NCI-H128 (cell line): ENCODE measurements around the gene TMEM158.

ENCODE experiments used
- DNase-seq: peaks from one replicate; lab custom pipeline; 2025; ENCODE audit not compliant: unreplicated experiment; lab: John Stamatoyannopoulos, UW

TMEM158 gene

DNA sequence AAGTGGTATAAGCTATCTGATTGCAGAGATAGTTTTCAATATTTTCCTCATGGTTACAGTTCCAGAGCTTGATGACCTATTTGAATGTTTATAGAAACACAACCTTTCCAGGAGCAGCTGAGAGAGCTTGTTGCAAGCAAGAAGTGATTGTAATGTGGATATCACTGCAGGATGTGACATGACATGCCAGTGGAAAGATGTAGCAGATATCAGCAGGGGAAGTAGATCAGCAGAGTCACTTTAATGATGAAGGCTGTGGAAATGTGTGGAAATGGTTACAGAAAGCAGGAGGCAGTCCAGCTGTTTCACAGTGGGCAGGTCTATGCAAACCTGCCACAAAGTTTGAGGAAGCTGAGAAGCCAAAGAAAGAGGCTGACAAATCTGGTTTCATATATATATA lies 21.0 kb downstream of the TMEM158 start:
- DNase-seq: no peak

DNA sequence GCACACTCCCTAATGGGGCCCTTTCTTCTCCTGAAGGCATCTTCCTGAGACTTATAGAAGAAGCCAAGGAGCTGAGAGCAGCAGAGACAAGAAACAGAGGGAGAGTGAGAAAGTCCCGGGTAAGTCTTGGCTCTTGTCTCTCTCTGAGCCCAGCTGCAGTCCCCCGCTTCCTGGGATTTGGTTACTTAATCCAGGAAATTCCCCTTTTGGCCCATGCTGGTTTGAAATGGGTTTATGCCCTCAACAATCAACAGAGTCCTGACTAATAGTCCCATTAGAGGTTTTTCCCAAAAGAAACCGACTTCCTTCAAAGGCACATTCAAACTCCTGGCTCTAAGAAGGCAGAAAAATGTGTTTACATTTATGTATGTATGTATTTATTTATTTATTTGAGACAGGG lies 22.0 kb downstream of the TMEM158 start:
- DNase-seq: no peak

DNA sequence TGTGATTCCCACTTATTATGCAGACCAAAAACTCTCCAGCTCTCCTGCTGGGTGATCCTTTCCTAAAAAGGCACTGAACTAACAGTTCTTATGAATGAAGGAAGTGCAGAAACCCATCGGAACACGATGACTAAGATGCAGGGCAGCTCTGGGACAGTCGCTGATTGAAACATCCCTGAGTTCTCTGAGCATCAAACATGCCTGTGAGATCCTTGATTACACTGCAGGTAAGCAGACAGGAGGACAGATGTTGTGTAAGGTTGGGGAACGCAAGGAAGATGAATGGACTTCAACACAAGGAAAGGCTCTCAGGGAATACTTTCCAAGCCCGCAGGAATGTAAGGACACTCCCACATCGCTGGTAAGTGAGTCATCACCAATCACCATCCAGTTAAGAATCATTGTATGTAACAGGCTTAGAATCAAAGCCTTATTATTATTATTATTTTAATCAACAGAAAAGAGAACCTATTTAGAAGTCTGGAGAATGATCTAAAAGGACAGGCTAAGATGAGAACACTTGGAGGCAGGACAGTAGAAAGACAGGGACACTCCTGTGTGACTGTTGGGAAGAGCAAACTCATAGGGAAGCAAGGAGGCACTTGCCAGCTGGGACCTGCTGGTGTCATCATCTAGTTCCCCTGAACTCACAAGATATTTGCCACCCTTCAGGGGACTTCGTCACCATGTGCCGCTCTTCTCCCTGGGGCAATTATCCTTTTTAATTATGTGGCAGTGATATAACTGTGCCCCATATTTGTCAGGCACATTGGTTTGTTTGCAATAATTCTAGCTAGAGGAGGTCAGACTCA lies 26.0 kb downstream of the TMEM158 start:
- no peak for DNase-seq

DNA sequence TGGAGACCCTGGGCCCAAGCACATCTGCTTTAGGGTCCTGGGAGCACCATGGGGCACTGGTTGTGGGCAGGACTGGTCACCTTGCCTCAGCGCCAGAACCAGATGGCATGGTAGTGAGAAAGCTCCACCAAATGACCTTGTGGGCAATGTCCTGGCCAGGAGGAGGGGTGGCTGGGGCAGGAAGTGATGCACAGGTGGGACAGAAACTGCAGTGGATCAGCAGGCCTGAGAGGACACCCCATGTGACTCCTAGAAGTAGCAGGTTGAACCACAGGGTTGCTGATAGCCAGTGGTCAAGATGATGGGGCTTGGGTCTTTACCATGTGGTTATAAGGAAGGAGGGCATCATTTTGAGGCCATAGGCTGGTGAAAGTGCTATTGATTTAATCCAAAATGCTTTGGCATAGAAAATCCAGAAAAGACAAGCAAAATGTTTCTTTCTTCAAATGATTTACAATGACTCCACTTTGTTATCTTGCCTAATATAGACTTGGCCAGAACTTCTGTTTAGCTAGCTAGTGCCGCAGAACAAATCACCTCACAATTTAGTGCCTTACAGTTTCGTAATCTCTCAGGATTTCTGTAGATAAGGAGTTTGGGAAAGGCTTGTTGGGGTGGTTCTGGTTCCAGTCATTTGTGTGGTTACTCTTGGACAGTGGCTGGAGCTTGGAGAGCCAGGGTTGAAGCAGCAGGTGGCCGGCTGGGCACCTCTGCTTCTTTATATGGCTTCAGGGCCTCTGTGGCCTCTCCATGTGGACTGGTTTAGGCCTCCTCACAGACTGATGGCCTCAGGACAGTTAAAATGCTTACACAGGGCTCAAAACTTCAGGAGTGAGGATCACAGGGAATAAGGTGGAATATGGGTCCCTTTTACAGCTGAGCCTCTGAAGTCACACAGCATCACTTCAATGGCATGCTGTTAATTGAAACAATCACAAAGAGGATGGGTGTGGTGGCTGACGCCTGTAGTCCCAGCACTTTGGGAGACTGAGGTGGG lies 27.5 kb downstream of the TMEM158 start:
- DNase-seq: no peak

DNA sequence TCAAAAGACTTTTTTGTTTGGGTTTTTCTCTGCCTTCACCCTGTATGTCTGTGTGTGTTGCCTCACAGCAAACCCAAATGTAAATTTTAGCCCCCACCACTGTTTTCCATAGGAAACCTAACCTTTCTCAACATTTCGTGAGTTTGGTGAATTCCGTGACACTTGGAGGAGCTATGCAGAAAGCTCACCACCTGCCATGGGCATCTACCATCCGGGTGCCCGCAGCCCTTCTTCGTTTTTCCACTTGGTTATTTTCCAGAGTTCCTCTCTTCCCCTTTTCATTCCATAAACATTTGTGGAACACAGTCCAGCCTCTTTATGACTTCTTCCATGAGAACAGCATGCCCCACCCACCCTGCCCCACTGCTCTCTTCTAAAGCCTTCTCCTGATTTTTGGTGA lies 31.3 kb downstream of the TMEM158 start:
- no peak for DNase-seq

DNA sequence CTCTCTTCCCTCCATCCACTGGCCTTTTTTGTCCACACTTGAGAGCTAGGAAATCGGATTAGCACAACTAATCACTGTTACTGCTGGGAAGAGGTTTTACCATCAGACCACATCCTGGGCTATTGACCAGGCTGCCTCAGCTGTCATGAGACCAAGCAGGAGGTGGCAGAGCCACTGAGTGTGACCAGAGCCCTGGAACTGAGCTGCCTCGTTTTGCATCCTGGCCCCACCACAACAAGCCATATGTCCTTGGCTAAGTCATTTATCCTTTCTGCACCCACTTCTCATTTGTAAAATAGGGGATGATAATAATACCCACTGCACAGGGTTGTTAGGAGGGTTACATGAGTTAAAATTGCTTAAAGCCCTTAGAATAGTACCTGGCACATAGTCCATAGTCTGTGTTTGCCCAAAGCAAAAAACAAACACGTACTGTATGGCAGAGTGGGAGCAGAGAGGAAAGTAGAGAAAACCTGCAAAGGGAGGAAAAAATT lies 34.1 kb downstream of the TMEM158 start:
- DNase-seq: no peak

DNA sequence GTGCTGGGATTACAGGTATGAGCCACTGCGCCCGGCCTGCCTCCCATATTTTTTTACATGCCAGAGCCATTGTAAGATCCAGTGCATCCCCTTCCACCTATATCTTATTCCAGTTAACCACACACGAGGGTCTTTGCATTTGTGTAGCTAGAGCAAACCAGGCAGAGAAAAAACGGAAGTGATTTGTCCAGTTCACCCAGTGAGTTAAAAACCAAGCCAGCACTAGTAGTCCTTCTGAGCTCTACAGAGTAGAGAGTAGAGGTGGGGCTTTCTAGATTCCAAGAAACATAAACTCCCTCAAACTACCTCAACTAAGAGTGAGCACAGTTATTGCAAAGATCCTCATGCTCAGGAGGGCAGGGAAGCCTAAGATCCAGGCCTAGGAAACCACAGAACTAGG lies 34.7 kb downstream of the TMEM158 start:
- no peak for DNase-seq

DNA sequence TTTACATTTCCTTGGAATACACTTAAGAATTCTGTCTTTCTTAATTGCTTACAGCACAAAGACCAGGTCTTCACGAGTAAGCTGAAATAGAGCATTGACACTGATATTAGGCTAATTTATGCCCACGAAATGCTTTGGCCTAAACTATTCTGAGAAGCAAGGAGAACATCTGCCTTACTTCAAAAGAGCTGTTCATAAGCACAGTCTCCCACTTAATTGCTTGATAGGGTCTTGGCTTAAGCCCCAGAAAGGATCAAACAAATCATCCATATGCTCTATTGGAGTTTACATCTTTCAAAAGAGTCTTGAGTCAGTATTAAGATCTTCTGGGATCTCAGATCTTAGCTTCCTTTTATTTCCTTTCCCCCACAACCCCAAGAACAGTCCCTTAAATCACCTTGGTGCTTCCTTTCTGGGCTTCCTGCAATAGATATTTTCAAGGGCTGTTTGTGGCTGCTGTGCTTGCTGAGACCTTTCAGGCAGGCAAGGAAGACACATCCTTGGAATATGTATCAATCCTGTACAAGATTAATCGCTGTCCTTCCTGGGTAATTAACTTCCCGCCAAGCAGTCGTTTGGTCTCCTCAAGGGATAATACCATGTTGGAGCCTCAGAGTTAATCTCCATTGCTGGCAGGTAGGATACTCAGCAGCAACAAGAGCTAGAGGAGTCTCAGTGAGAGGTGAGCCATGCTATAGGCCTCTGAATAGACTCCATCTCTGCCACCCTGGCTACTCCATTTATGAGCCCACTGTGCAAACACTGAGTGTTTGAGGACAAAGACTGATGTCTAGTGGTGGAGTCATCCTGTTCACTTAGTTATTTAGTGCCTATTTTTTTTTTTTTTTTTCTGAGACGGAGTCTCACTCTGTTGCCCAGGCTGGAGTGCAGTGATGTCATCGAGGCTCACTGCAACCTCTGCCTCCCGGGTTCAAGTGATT lies 37.1 kb downstream of the TMEM158 start:
- no peak for DNase-seq

DNA sequence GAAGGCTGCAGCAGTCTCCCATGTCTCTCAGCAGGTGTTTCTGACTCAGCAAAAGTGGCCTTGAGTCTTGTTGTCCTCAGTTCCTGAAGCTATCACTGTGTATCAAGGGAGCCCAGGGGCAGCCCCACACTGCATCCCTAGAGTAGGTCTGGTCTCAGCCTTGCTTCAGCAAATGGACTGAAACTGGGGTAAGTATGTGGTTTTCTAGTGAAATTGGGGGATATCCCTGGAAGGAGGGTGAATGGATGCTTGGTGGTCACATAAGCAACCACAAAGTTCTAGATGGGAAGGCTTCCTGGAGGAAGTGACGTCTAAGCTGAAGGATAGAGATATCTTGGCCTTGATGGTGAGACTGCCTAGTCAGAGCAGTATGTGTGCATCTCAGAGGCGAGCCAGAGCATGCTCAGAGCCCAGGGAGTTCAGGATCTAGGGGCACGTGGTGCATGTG lies 38.4 kb downstream of the TMEM158 start:
- no peak for DNase-seq

DNA sequence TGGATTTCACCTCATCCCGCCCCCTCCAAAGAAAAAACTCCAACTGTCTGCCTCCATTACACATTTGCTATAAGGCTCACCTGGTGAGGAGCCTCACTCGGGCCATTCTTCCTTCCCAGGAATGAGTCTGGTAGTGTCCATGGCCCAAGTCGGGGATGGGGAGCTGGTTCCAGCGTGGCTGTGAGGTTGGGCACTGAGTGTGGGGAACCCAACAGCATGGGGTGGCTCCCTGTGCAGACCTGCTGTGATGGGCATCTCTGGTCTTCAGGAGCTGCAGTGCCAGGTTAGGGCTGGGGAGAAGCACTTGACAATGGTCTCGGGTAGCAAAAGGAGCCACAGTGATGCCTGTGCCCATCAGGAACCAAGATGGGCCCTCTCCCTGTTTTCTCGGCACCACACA lies 39.2 kb downstream of the TMEM158 start:
- no peak for DNase-seq

DNA sequence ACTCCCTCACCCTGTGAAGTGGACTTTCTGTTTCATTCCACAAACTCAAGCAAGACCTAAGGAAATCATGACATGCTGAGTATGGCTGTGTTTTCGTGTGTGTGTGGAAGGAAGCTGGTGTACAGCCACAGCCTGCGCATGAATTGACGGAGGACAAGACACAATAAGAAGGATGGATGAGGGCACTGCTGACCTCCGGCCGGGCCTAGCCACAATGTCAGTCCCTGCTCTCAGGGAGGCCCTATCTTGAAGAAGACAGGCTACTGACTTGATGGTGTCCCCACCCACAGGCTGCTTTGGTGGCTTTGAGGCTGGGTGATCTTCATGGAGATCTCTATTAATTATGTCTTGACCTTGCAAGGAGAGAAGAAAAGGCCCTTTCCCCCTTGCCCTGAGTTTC lies 40.6 kb downstream of the TMEM158 start:
- DNase-seq: no peak

DNA sequence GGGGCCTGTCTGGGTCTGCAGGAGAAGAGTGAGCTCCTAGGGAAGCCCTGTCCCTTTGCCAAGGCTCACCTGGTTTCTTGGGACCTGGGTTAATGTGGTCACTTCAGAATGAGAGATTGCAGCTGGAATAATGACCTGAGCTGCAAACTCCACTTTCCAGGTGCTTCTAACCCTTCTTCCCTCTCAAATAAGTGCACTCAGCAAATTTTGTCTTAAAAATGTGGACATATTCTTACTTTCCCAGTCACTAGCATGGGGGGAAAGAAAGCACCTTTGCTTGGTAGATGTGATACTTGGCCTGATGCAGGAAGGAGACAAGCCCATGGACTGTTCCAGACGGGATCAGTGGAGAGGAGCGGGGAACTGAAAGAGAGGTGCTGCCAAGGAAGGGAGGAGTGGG lies 41.0 kb downstream of the TMEM158 start:
- no peak for DNase-seq

DNA sequence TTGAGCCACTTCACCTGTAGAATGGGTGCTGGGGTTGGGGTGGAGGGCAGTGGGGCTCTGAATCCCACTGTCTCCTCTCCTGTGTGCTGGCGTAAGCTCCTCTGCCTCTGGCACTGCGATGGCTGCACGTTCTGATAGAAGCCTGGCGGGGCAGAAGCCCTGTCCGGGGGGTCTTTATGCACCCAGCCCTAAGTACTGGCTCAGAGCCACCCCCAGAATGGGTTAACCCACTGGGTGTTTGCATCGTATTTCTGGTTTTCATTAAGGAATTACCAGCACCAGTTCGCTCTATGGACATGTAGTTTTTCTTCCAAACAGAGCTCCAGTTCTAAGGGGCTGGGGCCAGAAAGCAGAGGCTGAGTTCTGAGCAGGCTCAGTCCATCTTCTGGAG lies 42.2 kb downstream of the TMEM158 start:
- DNase-seq: no peak

DNA sequence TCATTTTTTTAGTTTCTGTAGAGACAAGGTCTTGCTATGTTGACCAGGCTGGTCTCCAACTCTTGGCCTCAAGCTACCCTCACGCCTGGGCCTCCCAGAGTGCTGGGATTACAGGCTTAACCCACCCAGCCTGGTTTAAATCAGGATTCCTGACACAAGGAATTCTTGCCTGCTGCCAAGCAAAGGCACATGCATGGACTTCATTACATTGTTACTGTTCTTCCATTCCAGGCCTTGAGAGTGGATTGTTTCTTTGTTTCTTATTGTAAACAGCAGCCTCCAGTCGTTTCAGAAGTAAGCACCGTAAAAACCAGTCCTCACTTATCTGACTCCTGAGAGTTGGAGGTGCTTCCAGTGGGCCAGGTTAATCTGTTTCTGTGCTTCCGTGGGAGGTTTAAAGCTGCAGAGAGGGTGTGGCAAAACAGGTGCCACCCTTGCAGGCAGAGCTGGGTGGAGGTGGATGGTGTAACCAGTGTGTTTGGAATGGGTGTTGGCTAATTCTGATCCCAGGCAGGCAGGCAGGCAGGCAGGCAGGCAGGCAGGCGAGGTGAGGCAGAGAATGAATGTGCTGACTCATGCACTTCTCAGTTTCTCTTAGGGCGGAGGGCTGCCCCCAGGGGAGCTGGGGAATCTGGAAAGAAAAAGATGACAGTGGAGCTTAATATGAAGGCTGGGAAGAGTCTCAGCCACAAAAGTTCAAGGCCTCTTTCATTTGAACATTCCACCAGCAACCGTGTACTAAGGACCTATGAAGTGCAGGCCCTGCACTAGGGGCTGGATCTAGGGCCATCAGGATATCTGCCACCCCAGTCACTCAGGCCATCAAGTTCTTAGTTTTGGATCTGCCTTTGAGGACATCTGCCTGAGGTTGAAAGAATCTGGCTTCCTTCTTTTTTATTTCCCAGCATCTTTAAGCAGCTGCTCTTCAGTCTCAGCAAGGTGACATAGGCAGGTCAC lies 42.9 kb downstream of the TMEM158 start:
- no peak for DNase-seq

DNA sequence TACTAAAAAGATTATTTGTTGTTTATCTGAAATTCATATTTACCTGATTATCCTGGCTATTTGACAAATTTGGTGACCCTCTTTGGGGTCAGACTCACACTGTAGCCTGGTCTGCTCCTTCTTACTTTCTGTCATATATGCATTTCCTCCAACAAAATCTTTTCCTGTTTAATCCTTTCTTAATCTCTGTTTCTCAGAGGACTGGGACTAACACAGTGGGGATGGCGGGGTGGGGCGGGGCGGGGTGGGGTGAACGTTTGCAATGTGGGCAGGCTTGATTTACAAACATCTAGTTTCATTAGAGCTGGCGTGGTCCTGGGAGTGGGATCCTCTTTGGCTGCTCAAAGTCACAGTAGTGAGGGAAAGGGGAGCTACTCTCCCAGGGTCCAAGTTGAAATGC lies 44.6 kb downstream of the TMEM158 start:
- no peak for DNase-seq

DNA sequence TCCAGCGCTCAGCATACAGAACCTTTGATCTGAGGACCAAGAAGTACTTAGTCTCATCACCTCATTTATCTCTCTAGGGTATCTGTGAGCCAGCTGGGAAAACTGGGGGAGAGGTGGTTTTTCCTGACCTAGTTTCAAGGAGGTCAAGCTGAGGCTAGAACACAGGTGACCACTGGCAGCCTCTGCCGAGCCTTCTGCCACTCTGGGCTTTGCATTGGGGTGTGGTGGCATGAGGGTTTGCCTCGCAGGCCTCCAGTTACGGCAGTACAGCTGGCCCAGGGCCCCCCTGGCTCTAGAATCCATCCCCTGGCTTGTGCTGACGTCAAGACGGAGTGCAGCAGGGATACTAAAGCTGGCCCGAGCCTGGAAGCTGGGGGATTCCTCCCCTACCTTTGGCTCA lies 45.2 kb downstream of the TMEM158 start:
- no peak for DNase-seq

DNA sequence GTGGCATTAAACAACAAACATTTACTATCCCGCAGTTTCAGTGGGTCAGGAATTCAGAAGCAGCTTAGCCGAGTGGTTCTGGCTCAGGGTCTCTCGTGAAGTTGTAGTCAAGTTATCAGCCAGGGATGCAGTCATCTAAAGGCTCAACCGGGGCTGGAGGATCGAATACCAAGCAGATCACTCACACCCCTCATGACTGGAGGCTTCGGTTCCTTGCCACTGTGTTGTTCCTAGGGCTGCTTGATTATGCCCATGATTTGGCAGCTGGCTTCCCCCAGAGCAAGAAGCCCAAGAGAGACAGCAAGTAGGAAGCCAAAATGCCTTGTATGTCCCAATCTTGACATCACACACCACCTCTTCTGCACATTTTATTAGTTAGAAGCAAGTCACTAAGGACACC lies 46.0 kb downstream of the TMEM158 start:
- no peak for DNase-seq

DNA sequence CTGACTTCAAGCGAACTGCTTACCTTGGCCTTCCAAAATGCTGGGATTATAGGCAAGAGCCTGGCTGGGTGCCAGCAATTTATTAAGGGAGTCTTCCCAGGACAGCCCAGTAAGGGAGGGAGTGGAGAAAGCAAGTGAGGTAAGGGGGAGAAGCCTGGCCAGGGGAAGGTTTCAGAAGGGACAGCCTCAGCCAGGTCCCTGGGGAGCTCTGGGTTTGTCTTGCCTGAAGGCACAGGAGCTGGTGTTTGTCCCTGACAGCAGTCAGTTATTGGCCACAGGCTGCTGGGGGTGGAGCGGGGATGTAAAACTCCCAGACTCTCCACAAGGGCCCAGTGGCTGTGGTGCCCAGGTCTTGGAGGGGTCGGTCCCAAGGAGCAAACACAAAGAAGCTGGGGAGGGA lies 46.9 kb downstream of the TMEM158 start:
- no peak for DNase-seq

DNA sequence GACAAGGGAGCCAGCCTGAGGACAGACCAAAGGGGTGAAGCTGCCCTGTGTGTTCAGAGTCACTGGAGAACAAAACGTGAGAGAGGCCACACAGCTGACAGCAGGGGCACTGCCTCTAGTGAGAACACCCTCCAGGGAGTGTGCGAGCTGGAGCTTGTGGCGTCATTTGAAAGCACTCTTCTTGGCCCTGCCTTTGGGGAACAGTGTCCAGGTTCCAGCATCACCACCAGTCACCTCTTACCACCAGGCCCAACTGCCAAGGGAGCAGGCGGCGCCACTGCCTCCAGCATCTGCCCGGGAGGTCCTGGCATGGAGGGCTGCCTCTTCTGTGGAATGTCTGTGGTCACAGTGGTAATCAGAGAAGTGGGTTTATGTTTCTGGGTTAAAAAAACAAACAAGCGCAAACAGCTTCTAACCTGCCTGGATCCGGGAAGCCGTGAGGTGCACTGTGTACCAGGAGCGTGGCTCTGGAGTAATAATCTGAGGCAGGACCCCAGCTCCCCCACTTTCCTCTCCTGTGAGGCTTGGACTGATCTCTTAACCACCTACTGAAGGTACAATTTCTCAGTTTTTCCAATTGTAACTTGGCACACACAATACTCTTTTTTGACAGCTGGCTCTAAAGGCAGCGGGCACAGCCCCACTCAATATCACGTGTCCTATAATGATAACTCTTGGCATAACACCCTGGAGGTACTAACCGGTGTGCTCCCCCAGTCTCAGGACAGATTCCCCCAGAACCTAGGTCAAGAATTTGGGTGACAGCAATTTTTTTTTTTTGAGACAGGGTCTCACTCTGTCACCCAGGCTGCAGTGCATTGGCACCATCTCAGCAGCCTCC lies 47.7 kb downstream of the TMEM158 start:
- no peak for DNase-seq
